Fibroblast of the conjunctiva (primary cell): ENCODE measurements around the gene KRT74.

ENCODE experiments used
- DNase-seq: peaks from one replicate; pipeline ENCODE4 v3.0.0-alpha.2; 2010; ENCODE audit warnings: low read depth

Gene KRT74

DNA sequence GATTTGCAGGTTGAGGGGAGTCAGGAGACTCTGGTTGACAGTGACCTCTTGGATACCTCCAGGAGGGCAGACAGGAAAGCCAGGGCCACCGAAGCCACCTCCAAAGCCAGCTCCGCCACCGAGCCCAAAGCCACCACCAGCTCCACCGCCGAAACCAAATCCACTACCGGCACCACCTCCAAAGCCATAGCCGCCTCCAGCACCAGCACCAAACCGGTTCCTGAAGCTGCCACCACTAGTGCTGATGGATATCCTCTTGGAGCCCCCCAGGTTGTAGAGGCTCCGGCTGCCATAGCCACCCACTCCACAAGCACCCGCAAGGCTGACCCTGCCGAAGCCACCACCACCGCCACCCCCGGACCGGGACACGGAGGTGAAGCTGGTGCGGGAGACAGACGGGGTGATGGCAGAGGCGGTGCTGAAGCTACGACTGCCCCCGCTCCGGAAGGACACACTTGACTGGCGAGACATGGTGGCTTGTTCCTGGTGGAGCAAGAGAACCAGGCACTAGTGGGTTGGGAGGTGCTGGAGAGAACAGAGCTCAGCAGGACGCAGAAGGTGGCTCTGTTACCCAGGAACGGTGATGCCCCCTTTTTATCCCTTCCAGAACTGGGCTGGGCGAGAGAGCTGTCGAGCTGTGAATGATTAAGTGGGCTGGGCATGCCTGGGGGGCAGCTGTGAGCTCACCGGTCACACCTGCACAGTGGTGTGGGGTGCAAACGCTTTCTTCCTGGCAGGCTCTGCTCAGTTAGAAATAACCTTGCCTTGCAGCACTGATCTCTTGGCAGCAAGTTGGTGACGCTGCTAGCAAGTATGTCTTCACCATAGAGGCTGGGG lies 53.6 kb downstream of the KRT74 start, which contains the start of gene KRT5:
KRT5 (minus strand) TSS at position 569 of the 837 bp plus-strand sequence; CDS start at position 471, 98 bp downstream.
- no peak for DNase-seq

DNA sequence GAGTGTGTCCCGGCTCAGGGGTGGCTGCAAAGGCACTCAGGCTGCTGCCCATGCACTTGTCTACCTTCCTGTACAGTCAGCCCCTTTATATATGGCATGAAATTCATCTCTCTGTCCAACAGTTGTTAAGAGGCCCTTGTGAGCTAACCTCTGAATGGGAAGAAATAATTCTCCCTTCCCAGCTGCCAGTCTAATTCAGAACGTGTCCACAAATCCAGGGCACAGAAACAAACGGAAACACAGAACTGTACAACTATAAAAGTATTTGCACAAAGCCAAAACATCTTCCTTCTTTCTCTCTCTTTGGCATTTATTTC lies 54.3 kb downstream of the KRT74 start:
- DNase-seq: no peak

DNA sequence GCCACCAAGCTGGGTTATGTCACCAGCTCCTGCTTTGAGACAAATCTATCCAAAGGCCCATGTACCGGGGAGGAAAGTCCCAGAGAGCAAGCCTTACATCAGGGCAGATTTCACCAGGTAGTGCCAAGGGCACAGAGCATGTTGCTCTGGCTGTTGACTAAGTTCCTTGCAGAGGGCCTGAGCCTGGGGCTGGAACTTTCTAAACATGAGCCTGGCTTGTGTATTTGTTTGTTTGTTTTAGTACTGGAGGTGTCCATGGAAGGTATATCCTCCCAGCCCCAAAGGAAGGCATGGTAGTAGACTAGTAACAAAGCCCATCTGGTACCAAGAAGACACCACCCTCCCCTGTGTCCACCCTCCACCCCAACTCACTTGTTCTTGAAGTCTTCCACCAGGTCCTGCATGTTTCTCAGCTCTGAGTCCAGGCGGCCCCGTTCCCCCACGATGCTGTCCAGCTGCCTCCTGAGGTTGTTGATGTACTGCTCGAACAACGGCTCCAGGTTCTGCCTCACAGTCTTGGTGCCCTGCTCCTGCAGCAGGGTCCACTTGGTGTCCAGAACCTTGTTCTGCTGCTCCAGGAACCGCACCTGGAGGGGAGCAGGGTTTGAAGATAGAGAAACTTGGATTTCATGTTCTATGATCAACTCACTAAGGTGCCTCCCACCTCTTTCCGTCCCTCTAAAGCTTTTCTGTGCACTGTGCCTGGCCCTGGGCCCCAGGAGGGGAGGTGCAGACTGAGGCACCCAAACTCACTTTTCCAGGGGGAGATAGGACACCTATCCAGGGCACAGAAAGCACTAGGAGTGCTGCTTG lies 54.9 kb downstream of the KRT74 start:
- DNase-seq: no peak

DNA sequence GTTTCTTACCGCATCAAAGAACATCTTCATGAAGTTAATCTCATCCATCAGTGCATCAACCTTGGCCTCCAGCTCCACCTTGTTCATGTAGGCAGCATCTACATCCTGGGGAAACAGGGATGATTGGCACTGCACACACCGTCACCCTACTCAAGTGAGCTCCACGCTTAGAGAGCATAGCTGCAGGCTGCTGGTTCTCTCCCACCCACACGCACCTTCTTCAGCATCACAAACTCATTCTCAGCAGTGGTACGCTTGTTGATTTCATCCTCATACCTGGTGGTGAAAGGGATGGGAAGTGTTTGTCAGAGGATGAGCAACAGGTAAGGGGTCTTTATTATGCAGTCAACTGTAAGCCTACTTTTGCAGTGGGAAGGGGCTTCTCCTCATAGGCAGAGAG lies 55.8 kb downstream of the KRT74 start:
- DNase-seq: no peak

DNA sequence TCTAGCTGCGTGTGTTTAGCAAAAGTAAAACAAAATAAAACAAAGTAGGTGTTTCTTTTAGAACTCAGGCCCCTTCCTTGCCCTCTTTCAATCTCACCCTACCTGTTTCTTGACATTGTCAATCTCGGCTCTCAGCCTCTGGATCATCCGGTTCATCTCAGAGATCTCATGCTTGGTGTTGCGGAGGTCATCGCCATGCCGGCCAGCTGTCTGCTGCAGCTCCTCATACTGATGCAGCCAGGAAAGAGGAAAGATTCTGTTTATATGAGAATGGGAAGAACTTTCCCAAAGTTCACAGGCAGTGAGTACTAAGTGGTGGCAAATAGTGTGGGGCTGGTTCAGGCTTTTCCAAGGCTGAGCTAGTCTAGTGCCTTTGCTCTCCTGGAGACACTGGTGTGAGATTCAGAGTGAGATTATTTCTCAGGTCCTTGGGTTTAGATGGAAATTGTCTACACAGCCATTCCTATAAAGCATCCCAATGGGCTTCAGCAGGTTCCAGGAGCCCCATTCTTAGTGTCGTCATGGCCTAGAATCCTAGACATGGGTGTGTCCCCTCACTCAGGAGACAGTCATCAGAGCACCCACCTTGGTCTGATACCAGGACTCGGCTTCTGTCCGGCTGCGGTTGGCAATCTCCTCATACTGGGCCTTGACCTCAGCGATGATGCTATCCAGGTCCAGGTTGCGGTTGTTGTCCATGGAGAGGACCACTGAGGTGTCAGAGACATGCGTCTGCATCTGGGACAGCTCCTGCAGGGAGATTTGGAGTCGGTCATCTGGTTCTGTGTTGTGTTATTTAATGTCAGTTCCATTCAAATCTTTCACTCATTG lies 56.4 kb downstream of the KRT74 start:
- no peak for DNase-seq

DNA sequence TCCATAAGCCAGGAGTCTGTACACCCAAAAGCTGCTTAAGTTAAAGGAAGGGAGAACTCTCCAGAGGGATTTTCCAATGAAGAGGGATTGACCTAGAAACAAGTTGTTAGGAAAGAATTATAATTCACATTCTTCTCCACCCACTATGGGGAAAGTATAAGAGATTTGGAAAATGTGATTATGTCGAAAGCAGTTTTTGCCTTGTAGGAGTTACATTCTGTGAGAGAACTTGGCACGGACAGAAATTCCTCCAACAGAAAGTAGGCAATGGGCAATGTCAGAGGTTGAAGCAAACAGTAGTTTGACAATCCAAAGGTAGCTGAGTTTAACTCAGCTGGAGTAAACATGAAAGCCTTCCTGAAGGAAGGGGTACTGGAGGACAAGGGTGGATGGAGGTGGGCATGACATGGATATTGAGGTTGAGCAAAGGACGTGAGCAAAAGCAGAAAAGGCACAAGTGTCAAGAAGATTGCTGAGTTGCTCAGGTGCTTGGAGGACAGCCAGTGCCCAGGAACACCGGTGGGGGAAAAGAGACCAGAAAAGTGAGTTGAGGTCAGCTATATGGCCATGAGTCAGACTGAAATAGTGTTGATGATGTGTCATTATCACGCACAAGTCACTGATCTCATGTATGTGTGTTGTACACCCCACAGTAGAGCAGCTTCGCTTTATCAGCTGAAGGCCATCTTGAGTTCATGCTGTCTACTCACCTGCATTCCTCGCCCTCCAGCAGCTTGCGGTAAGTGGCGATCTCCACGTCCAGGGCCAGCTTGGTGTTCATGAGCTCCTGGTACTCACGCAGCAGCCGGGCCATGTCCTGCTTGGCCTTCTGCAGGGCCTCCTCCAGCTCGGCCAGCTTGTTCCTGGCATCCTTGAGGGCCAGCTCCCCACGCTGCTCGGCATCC lies 57.5 kb downstream of the KRT74 start:
- no peak for DNase-seq
